OCI-LY3 (cell line): ENCODE results near the gene APAF1.

Experiments used
- CTCF ChIP-seq: fragments of 200-600, 300-600 bp; sonication (generic); IDR thresholded peaks from 2 replicates; pipeline ENCODE4 v1.5.1; 2014; ENCODE audit warnings: antibody characterized with exemption, low read length, low read depth
- EZH2phosphoT487 ChIP-seq: fragments of 200-600 bp; shearing (Covaris generic); IDR thresholded peaks from 2 replicates; pipeline ENCODE4 v1.6.1; 2018; ENCODE audit warnings: antibody characterized with exemption, mixed run types, low read depth

- TF ChIP-seq CTCF: no peak
- TF ChIP-seq EZH2phosphoT487: no peak
Observed at GRCh38 chr12:98678236-98678945, 33.3 kb downstream of the APAF1 start.
